ENCODE measurements around the gene AGPAT2. TPM values are rescaled to one million over a fixed set of nuclear protein-coding genes. Genes with fewer than 3 reads are reported as not detected.

The AGPAT2 gene
- total RNA-seq, 1 donor from 2014 or later = 36.4 TPM

DNA sequence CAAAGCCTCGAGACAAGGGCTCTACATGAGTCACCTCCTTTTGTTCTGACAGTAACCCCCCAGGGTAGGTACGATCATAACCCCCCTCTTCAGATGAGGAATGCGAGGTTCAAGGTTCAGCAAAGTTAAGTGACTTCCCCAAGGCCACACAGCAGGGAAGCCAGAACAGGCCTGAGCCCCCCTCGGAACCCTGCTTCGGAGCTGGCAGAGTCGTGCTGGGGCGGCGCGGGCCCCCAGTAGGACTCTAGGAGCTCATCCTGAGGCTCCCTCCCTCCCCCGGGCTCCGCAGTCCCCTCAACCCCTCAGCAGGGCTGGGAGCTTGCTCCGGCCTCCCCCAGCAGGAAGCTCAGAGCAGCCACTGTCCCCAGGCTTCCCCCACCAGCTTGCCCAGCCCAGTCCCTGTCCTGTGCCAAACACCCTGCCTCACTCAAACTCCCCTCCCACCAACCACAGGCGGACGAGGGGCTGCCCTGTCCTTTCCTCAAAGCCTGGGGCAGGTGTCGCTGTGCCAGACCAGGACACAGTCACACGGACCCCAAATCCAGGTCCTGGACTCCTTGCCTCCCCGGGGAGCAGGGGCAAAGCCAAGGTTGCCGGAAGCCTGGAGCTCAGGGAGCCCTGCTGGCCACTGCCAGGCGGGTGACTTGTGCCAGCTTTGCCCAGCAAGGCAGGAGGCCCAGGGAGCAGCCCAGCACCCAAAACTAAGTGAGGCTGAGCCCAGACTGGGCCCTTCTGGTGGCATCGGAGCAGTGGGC, 5.1 kb downstream of the AGPAT2 start:
- H3K36me3 Mint-ChIP-seq (ENCODE audit: unreplicated experiment) = no peaks in the 10 kb centered on the region
- TF ChIP-seq, protein P1, sequence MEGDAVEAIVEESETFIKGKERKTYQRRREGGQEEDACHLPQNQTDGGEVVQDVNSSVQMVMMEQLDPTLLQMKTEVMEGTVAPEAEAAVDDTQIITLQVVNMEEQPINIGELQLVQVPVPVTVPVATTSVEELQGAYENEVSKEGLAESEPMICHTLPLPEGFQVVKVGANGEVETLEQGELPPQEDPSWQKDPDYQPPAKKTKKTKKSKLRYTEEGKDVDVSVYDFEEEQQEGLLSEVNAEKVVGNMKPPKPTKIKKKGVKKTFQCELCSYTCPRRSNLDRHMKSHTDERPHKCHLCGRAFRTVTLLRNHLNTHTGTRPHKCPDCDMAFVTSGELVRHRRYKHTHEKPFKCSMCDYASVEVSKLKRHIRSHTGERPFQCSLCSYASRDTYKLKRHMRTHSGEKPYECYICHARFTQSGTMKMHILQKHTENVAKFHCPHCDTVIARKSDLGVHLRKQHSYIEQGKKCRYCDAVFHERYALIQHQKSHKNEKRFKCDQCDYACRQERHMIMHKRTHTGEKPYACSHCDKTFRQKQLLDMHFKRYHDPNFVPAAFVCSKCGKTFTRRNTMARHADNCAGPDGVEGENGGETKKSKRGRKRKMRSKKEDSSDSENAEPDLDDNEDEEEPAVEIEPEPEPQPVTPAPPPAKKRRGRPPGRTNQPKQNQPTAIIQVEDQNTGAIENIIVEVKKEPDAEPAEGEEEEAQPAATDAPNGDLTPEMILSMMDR (IDR thresholded peaks at IDR 0.05) = no peak
- no peak overlapping the region for H3K4me3 Mint-ChIP-seq (ENCODE audit: unreplicated experiment)
- H3K27me3 Mint-ChIP-seq (ENCODE audit: unreplicated experiment) = no peaks in the 10 kb centered on the region
- H3K27ac Mint-ChIP-seq (ENCODE audit: unreplicated experiment) = no peak overlapping the region
- DNase-seq (ENCODE audit: extremely low spot score, unreplicated experiment) = no peak
- peaks cover 7% of the 10 kb centered on the region for H3K4me1 Mint-ChIP-seq (ENCODE audit: unreplicated experiment)
- no peaks in the 10 kb centered on the region for H3K9me3 Mint-ChIP-seq (ENCODE audit: unreplicated experiment)

DNA sequence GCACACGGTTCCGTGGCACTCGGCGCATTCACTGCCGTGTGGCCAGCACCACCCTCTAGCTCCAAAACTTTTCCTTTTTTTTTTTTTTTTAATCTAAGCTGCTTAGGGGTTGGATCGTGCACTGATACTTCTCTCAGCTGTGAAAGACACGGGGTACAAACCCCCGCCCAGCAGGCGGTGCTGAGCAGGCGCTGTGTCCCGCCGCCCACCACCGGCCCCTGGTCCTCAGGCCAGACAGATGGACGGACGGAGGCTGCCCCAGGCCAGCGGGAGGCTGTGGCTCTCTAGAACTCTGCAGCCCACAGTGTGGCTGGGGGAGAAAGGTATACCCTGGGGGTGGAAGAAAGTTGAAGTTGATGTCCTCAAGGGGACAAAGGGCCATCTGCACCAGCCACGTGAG, 6.2 kb downstream of the AGPAT2 start:
- Mint-ChIP-seq H3K36me3 (ENCODE audit: unreplicated experiment) (no peaks in the 10 kb centered on the region), H3K27me3 (ENCODE audit: unreplicated experiment) (no peaks in the 10 kb centered on the region), H3K4me1 (ENCODE audit: unreplicated experiment) (peaks cover 3% of the 10 kb centered on the region), H3K27ac (ENCODE audit: unreplicated experiment) (no peak overlapping the region), H3K4me3 (ENCODE audit: unreplicated experiment) (no peak overlapping the region), H3K9me3 (ENCODE audit: unreplicated experiment) (no peaks in the 10 kb centered on the region)
- TF ChIP-seq, protein P1 (IDR thresholded peaks at IDR 0.05) = no peak
- DNase-seq (ENCODE audit: extremely low spot score, unreplicated experiment) = no peak

DNA sequence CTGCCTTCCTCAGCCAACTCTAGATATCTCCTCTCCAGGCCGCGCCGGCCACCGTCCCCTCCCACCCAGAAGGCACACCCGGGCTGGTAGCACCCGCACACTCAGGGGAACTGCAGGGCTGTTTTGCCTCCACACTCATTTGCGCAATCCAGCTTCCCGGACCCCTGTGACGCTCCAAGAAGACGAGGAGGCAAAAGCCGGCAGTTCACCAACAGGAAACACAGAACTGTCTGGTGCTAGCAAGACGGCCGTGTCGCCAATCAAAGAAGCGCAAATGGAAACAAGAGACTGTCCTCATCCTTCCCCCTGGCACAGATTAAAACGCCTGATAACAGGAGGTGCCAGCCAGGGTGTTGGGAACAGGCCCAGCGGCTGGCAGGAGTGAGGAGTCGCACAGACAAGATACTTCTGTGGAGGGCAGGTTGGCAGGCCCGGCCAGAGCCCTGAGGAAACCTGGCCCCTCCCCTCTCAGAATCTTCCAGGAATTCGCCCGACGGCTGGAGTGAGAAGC, 7.8 kb downstream of the AGPAT2 start:
- Mint-ChIP-seq H3K27ac (ENCODE audit: unreplicated experiment) (no peak overlapping the region), H3K4me3 (ENCODE audit: unreplicated experiment) (no peak overlapping the region), H3K36me3 (ENCODE audit: unreplicated experiment) (no peaks in the 10 kb centered on the region), H3K4me1 (ENCODE audit: unreplicated experiment) (no peaks in the 10 kb centered on the region), H3K9me3 (ENCODE audit: unreplicated experiment) (no peaks in the 10 kb centered on the region), H3K27me3 (ENCODE audit: unreplicated experiment) (no peaks in the 10 kb centered on the region)
- no peak for DNase-seq (ENCODE audit: extremely low spot score, unreplicated experiment)
- TF ChIP-seq, protein P1 (IDR thresholded peaks at IDR 0.05) = no peak

DNA sequence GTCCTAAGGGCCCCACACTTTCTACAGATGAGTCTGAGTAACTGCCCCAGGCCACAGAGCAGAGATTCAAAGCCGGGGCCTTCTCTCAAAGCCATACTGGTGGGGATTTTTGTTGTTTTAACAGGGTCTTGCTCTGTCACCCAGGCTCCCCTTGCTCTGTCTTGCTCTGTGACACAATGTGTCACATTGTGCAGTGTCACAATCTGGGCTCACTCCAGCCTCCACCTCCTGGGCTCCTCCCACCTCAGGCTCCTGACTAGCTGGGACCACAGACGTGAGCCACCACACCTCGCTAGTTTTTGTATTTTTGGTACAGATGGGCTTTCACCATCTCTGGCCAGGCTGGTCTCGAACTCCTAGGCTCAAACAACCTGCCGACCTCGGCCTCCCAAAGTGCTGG, 8.6 kb downstream of the AGPAT2 start:
- no peak for DNase-seq (ENCODE audit: extremely low spot score, unreplicated experiment)
- Mint-ChIP-seq H3K36me3 (ENCODE audit: unreplicated experiment) (peaks cover 2% of the 10 kb centered on the region), H3K9me3 (ENCODE audit: unreplicated experiment) (no peaks in the 10 kb centered on the region), H3K4me1 (ENCODE audit: unreplicated experiment) (no peaks in the 10 kb centered on the region), H3K27me3 (ENCODE audit: unreplicated experiment) (no peaks in the 10 kb centered on the region), H3K4me3 (ENCODE audit: unreplicated experiment) (no peak overlapping the region), H3K27ac (ENCODE audit: unreplicated experiment) (no peak overlapping the region)
- TF ChIP-seq, protein P1 (IDR thresholded peaks at IDR 0.05) = no peak

DNA sequence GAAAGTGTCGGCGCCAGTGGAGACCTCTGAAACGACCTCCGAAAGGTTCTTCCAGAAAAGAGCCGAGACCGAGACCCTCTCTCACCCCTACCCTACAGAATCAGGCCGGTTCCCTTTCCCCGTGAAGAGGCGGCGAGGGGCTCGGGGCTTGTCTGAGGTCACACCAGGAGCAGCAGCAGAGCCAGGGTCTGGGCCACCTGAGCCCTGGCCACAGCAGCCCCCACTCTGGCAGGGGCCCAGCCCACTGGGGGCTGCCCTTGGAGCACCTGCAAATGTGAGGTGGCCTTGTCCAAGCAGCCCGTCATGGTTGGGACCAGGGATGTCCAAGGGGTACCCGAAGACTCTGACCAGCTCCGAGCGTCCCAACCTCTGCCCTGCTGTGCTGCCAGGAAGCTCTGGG, 9.2 kb downstream of the AGPAT2 start:
- TF ChIP-seq, protein P1 (IDR thresholded peaks at IDR 0.05) = no peak
- Mint-ChIP-seq H3K9me3 (ENCODE audit: unreplicated experiment) (no peaks in the 10 kb centered on the region), H3K4me1 (ENCODE audit: unreplicated experiment) (no peaks in the 10 kb centered on the region)

More for the DNA sequence above, 9.2 kb downstream of the AGPAT2 start:
- Mint-ChIP-seq H3K4me3 (ENCODE audit: unreplicated experiment) (no peak overlapping the region), H3K27me3 (ENCODE audit: unreplicated experiment) (no peaks in the 10 kb centered on the region), H3K27ac (ENCODE audit: unreplicated experiment) (no peak overlapping the region), H3K36me3 (ENCODE audit: unreplicated experiment) (peaks cover 2% of the 10 kb centered on the region)
- DNase-seq (ENCODE audit: extremely low spot score, unreplicated experiment) = no peak

All from osteocyte (in vitro differentiated cells).